Skin epidermis (tissue), 12 donors: ENCODE results near the gene SNRNP35.
A peak's percentile ranks its signal among the peaks of the same experiment; 100 is the strongest.
"Not testable (repeated sequence)": the region's sequence is repeated elsewhere in the genome, so short reads cannot be mapped to it uniquely, and the experiment has no call there.

Experiments
- H3K27ac ChIP-seq, 21 experiments: fragments of 200-600 bp; sonication (generic) in 11 of 21; one replicate each; pipeline ENCODE4 v1.5.0; 2020; ENCODE audit warnings: mild to moderate bottlenecking in 3 of 21, inconsistent platforms in 2 of 21, moderate library complexity in 2 of 21
- H3K4me3 ChIP-seq, 7 experiments: fragments of 200-600 bp; sonication (generic) in 2 of 7; one replicate each; pipeline ENCODE4 v1.5.0; 2020; ENCODE audit warnings: inconsistent platforms in 2 of 7, mild to moderate bottlenecking in 2 of 7, moderate library complexity in 1 of 7

Gene SNRNP35

DNA sequence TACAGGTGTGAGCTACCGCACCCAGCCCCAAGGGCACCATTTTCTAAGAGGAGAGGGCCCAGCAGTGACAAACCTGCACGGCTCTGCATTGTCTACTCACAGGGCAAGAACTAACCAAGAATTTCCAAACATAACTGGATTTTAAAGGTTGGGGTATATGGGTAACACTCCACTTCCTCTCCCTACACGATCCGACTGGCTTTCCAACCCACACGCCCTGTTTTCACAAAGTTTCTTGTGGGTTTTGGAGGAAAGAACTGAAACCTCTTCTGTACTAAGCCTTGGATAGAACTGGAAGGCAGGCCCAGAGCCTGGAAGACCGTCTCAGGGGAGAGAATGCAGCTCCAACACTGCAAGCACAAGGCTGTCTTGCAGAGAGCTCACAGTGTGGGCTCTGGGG, 24.9 kb downstream of the SNRNP35 start:
- Histone ChIP-seq H3K27ac (no peak overlapping the region), H3K4me3 (no peak overlapping the region)

DNA sequence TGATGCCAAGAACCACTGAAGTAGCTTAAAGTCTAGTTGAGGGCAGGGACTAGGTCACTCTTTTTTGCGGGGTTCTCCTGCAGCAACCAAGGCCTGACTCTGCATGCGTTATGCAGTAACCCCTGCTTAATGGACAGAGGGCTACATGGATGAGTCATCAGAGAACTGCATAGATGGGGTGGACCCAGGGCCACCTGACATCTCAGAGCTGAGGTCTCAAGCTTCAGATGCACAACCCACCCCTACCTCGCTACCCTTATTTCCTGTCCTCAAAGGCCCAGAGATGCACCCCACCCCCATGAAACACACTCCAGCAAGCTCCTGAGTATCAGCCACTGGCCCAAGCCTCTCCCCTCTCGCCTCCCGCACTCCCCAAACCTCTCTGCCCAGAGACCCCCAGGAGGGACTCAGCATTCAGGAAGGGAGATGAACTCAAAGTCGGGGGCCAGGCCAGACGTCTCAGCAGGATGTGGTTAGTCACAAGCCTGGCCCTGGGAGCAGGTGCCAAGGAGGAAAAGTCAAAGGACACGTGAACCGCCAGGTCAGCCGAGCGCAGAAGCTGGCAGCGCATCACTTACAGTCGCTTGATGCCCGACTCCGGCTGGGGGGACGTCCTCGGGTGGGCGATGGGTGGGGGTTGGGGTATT, 25.8 kb downstream of the SNRNP35 start:
- Histone ChIP-seq H3K4me3 (no peak overlapping the region), H3K27ac (no peak overlapping the region)

DNA sequence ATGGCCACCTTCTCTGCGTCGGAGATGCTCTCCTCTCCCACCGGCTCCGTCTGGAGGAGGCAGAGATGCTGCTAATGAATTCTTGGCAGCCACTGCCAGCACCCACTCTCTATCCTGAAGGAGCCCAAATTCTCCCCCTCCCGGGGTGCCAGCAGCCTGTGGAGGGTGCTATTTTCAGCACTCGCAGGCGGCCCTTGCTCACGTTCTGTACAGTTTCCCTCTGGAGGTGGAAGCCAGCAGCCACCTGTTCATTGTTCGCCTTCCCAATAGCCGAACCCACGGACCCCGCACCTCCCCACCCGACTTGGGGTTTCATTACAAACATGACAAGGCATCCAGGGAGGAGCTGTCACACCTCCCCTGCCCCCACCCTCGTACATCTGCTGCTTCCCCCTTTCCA, 27.8 kb downstream of the SNRNP35 start:
- Histone ChIP-seq H3K4me3 (no peak overlapping the region), H3K27ac (no peak overlapping the region)

- H3K4me3 ChIP-seq = no peak overlapping the region
- no peak overlapping the region for H3K27ac ChIP-seq
Measured at GRCh38 chr12:123487428-123487827, 29.5 kb downstream of the SNRNP35 start.

DNA sequence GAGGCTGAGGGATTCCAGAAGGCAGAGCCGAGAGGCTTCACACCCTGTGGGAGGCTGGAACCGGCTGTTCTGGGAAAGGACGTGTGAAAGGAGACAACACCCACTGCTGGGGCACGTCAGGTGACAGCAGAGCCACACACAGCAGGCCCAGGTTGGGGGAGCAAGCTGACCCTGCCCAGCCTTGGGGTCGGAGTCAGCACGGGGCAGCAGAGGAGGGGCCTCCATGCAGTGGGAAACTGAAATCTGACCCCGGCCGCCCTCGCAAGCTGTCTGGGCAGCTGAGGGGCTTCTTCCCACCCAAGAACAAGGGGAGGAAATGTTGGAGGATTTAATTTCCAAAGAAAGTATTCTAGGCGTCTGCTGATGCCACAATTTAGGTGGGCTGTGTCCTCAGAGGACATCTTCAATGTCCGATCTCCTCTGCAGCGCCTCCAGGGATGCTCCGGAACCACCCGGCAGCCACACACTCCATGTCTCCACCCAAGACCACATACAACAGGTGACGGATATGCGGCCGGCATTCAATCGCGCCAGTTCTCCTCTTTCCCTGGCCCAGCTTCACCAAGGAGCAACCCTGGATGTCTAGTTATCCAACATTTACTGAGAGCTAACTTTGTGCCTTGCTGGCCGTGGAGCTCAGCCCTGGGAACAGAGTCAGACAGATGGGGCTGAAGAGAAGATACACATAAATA, 30.7 kb downstream of the SNRNP35 start:
- no peak overlapping the region for H3K4me3 ChIP-seq
- no peak overlapping the region for H3K27ac ChIP-seq

- H3K27ac ChIP-seq = no peak overlapping the region
- no peak overlapping the region for H3K4me3 ChIP-seq
Measured at GRCh38 chr12:123489580-123489979, 31.6 kb downstream of the SNRNP35 start.

DNA sequence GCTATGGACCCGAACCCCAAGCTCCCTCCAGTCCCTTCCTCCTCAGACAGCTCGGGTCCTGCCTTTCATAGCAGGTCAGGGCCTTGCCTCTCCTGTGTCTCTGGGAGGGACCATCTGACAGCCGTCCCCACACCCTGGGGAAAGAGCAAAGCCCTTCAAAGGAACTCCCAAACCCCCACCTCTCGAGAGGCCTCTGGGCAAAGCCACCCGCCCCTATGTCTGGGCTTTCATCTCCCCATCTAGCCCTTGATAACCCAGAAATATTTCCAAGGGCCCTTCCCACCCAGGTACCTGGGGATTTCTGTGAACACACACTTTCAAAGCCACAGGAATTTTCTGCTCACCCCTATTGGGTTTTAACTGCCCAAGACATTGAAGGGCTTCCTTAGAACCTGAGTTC, 32.1 kb downstream of the SNRNP35 start:
- no peak overlapping the region for H3K4me3 ChIP-seq
- H3K27ac ChIP-seq = no peak overlapping the region

- Histone ChIP-seq H3K4me3 (no peak overlapping the region), H3K27ac (no peak overlapping the region)
Measured at GRCh38 chr12:123491056-123491455, 33.1 kb downstream of the SNRNP35 start.

DNA sequence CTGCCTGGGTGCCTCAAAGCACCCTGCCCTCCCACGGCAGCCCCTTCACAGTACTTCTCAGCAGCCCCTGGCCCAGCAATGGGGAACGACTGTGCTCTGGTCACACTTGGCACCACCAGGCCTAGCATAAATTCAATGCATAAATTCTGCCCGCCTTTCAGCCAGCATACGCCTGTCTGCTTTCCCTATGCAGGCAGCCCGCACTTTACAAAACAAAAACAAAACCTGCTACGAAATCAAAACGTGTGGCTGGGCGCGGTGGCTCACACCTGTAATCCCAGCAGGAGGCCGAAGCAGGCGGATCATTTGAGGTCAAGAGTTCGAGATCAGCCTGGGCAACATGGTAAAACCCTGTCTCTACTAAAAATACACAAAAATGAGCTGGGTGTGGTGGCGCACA, 33.5 kb downstream of the SNRNP35 start:
- Histone ChIP-seq H3K4me3 (no peak overlapping the region), H3K27ac (no peak overlapping the region)

DNA sequence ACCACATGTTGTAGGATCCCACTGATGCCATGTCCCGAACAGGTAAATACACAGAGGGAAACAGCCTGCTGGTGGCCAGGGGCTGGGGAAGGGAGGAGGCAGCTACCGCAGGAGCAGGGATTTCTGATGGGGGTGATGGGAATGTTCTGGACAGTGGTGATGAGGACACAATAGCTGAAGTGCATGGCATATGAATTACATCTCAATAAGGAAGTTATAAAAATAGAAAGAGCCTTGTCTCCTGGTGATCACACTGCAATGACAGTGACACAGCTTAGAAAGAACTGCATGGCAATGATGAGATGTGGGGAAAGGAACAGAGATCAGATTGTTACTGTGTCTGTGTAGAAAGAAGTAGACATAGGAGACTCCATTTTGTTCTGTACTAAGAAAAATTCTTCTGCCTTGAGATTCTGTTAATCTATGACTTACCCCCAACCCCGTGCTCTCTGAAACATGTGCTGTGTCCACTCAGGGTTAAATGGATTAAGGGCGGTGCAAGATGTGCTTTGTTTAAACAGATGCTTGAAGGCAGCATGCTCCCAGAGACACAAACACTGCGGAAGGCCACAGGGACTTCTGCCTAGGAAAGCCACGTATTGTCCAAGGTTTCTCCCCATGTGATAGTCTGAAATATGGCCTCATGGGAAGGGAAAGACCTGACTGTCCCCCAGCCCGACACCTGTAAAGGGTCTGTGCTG, 34.5 kb downstream of the SNRNP35 start:
- H3K4me3 ChIP-seq, H3K27ac ChIP-seq: not testable (repeated sequence)

DNA sequence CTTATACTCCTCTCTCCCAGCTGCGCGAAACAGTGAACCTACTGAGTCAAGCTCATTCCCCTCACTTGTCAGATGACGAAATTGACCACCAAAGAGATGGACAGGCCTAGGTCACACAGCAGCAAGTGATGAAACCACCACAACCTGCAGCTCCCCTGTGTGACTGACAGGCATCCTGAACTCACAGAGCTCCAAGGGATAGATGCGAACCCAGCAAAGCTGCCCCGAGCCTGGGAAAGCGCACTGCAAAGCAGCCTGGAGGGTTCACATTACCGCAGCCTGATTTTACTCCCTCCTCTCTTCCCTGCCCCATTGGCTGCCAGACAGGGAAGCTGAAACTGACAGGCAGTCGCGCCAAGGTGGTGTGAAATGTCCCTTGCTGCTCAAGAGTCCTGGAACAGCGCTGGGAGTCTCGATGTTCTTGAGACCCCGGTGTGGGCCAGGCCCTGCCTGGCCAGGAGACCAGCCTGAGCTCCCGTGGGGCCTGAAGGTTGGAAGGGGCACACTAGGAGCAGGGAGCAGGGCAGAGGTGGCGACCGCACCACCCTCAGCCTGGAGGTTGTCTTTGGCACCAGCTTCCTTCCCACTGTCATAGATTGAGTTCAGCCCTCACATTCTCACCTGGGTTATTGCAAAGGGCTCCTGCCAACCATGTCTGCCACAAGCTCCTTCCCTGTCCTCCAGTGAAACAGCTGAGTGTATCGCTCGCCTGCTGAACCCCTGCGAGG, 36.3 kb downstream of the SNRNP35 start:
- Histone ChIP-seq H3K27ac (no peak overlapping the region), H3K4me3 (no peak overlapping the region)

DNA sequence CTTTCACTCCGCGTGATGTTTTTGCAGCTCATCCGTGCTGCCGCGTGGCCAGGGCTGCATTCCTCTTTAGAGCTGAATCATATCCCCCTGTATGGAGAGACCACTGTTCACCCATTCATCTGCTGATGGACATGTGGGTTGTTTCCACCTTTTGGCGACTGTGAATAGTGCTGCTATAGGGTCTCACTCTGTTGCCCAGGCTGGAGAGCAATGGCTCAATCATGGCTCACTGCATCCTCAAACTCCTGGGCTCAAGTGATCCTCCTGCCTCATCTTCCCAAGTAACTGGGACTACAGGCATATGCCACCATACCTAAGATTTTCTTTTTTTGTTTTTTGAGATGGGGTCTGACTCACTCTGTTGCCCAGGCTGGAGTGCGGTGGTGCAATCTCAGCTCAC, 39.1 kb downstream of the SNRNP35 start:
- H3K4me3 ChIP-seq = no peak overlapping the region
- H3K27ac ChIP-seq = no peak overlapping the region

GRCh38 chr12:123498126-123498825, 40.3 kb downstream of the SNRNP35 start:
- no peak overlapping the region for H3K27ac ChIP-seq

GRCh38 chr12:123499332-123499731, 41.4 kb downstream of the SNRNP35 start:
- no peak overlapping the region for H3K27ac ChIP-seq
- H3K4me3 ChIP-seq = no peak overlapping the region

More at GRCh38 chr12:123498126-123498825, 40.3 kb downstream of the SNRNP35 start:
- no peak overlapping the region for H3K4me3 ChIP-seq

GRCh38 chr12:123502163-123502704, 44.3 kb downstream of the SNRNP35 start:
- Histone ChIP-seq H3K4me3 (no peak overlapping the region), H3K27ac (no peak overlapping the region)

DNA sequence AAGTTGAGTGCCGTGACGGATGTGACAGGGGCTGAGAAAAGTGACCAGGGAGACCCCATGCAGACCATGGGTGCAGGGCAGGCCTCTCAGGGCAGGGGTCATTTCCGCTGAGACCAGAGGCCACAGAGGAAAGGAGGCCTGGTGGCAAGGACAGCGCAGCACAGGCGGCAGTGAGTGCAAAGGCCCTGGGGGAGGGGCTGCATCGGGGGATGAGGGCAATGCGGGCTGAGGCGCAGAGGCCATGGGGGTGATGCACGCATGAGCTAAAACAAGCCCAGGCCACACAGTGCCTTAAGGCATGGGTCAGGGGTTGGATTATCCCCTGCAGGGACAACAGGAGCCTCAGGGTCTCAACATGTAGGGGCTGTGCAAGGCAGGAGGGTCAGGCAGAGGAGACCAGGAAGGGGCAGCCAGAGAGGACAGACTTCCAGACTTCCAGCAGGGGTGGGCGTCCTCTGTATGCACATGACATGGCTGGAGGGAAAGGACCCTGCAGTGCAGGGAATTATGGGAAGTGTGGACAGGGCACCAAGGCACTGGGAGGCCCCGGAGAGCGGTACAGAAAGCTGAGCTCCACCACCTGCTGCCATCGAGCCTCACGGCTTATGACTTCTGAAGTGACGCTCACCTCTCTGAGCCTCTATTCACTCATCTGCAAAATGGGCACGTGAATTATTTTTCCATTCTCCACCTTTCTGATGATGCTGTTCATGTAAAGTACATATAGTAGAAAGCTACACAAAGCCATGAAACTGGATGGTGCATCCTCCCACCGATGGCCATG, 48.3 kb downstream of the SNRNP35 start:
- no peak overlapping the region for H3K4me3 ChIP-seq

DNA sequence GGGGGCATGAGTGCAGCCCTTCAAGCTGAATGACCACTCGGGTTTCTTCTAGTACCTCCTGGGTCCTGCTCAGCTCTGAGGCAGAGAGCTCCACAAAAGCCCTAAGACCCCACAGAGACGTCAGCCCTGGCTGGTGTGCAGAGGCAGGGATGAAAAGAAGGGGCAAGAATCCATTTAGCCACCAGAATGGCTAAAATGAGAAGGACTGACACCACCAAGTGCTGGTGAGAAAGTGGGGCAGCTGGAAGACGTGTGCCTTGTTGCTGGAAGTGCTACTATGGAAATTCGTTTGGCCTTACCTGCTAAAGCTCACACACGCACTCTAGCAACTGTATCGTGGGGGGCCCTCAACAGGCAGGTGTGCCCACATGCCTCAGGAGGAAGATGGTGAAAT, 48.9 kb downstream of the SNRNP35 start:
- H3K4me3 ChIP-seq = no peak overlapping the region
- H3K27ac ChIP-seq = no peak overlapping the region

More for the DNA sequence above, 48.3 kb downstream of the SNRNP35 start:
- no peak overlapping the region for H3K27ac ChIP-seq

- peak overlapping the region in 6 of 21 experiments; percentile 10 to 62 (median 28) for H3K27ac ChIP-seq
- H3K4me3 ChIP-seq = no peak overlapping the region
Measured at GRCh38 chr12:123512838-123513665, 55.1 kb downstream of the SNRNP35 start.
